HG02678 (cell line): ENCODE measurements around the gene OR5I1.
"Not testable (repeated sequence)": the region's sequence is repeated elsewhere in the genome, so short reads cannot be mapped to it uniquely, and the experiment has no call there.

Source experiments
- ATAC-seq: cut with Tn5 transposase; IDR thresholded peaks from one replicate; pipeline ENCODE4 v1.9.1; 2021; ENCODE audit warnings: mild to moderate bottlenecking, moderate library complexity; ENCODE audit not compliant: unreplicated experiment

Gene OR5I1

GRCh38 chr11:55936300-55936699 is at the start of gene OR5I1:
TSS of gene OR5I1 (minus strand) at chr11:55936400. CDS start at chr11:55936400, 0 bp downstream.
- no peak for ATAC-seq

- no peak for ATAC-seq
Observed at GRCh38 chr11:55970935-55971334, 34.7 kb upstream of the OR5I1 start.

- no peak for ATAC-seq
Observed at GRCh38 chr11:55969845-55970244, 33.6 kb upstream of the OR5I1 start, which contains the start of gene OR10AG1. TSS of gene OR10AG1 (minus strand) at chr11:55969945. CDS start at chr11:55969907, 38 bp downstream.

- no peak for ATAC-seq
Observed at GRCh38 chr11:55967914-55968313, 31.7 kb upstream of the OR5I1 start.

- ATAC-seq = no peak
Observed at GRCh38 chr11:55966391-55966790, 30.2 kb upstream of the OR5I1 start.

GRCh38 chr11:55956521-55956920 is 20.3 kb upstream of the OR5I1 start:
- ATAC-seq = no peak

- no peak for ATAC-seq
Observed at GRCh38 chr11:55949330-55949729, 13.1 kb upstream of the OR5I1 start.

GRCh38 chr11:55942785-55943392 is 6.7 kb upstream of the OR5I1 start:
- ATAC-seq = peak; percentile 63

GRCh38 chr11:55920537-55920936 is 15.7 kb downstream of the OR5I1 start:
- no peak for ATAC-seq

- no peak for ATAC-seq
Observed at GRCh38 chr11:55914482-55914881, 21.7 kb downstream of the OR5I1 start, which contains the start of gene OR5W2. TSS of gene OR5W2 (minus strand) at chr11:55914582. CDS start at chr11:55914582, 0 bp downstream.

GRCh38 chr11:55902308-55902707 is 33.9 kb downstream of the OR5I1 start:
- no peak for ATAC-seq

GRCh38 chr11:55895216-55895615 is 41.0 kb downstream of the OR5I1 start:
- no peak for ATAC-seq

GRCh38 chr11:55885481-55885880 is 50.7 kb downstream of the OR5I1 start:
- ATAC-seq = not testable (repeated sequence)
